ENCODE data around the gene KLF7. TPM values are rescaled to one million over a fixed set of nuclear protein-coding genes. Genes with fewer than 3 reads are reported as not detected.

KLF7 gene
- total RNA-seq, 1 experiment from 2014 or later, result 5.6 TPM

- Histone ChIP-seq H3K4me1 (ENCODE audit: insufficient read depth, low read length) (peaks cover 10% of the 10 kb centered on the region), H3K4me3 (ENCODE audit: low read length) (no peak overlapping the region), H3K9me2 (replicated peaks; ENCODE audit: low read length) (no peaks in the 10 kb centered on the region), H3K9ac (ENCODE audit: low read length) (no peak overlapping the region), H2AFZ (ENCODE audit: low read length) (no peak overlapping the region), H3F3A (ENCODE audit: low read length, unreplicated experiment) (no peaks in the 10 kb centered on the region), H3K79me2 (ENCODE audit: low read length) (no peaks in the 10 kb centered on the region; the same call in 1 of the 2 replicates), H3K4me2 (ENCODE audit: low read length) (no peak overlapping the region), H4K20me1 (ENCODE audit: low read length) (no peaks in the 10 kb centered on the region), H3K27ac (ENCODE audit: low read length) (no peak overlapping the region), H3K9me3 (ENCODE audit: low read length) (no peaks in the 10 kb centered on the region), H3K27me3 (ENCODE audit: low read length) (no peaks in the 10 kb centered on the region), H3K36me3 (ENCODE audit: low read depth, low read length) (no peaks in the 10 kb centered on the region)
- intact Hi-C loops (cut with micrococcal nuclease), result no loop called here
- ChIA-PET POLR2A (ENCODE audit: unreplicated experiment) (interaction anchor here (0.6 kb wide), 1 partner anchor 25 kb away, joined by 4 read pairs; no protein-coding TSS in a partner anchor), CTCF (no interaction called here)
- DNase-seq (no peak), ATAC-seq (no peak)
- BruUV-seq (replicated peaks), result no TSS peak
- TF ChIP-seq EZH2 (IDR thresholded peaks at IDR 0.05; ENCODE audit: low read length, unreplicated experiment) (no peak), EZH2phosphoT487 (IDR thresholded peaks at IDR 0.05; ENCODE audit: borderline replicate concordance, low read length) (no peak)
- TF ChIP-seq, protein P1, sequence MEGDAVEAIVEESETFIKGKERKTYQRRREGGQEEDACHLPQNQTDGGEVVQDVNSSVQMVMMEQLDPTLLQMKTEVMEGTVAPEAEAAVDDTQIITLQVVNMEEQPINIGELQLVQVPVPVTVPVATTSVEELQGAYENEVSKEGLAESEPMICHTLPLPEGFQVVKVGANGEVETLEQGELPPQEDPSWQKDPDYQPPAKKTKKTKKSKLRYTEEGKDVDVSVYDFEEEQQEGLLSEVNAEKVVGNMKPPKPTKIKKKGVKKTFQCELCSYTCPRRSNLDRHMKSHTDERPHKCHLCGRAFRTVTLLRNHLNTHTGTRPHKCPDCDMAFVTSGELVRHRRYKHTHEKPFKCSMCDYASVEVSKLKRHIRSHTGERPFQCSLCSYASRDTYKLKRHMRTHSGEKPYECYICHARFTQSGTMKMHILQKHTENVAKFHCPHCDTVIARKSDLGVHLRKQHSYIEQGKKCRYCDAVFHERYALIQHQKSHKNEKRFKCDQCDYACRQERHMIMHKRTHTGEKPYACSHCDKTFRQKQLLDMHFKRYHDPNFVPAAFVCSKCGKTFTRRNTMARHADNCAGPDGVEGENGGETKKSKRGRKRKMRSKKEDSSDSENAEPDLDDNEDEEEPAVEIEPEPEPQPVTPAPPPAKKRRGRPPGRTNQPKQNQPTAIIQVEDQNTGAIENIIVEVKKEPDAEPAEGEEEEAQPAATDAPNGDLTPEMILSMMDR (conservative IDR thresholded peaks at IDR 0.05; ENCODE audit: low read depth, low read length), result no peak
These were observed 49.9 kb downstream of the KLF7 start for GRCh38 chr2:207115715-207116364.

DNA sequence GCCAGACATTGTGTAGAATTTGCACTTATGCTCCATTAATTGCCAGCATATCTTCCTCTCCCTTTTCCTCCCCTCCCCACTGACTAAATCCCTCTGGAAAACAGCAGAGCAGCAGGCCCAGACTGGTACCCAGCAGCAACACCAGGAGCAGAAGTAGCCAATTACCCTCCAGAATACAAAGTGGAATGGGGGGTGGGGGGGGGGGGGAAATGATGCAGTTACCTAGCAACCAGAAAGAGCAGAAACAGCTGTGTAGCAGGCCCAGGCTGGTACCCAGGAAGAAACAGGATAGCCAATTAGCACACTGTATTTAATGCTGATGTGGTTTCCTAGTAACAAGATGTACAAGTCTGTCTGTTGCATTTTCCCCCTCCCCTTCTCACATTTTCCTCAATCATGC is 52.3 kb downstream of the KLF7 start:
- Histone ChIP-seq H3K27me3 (ENCODE audit: low read length) (no peaks in the 10 kb centered on the region), H3K4me2 (ENCODE audit: low read length) (no peak overlapping the region), H3K4me1 (ENCODE audit: insufficient read depth, low read length) (no peaks in the 10 kb centered on the region), H3K9me2 (replicated peaks; ENCODE audit: low read length) (no peaks in the 10 kb centered on the region), H2AFZ (ENCODE audit: low read length) (no peak overlapping the region), H3K9me3 (ENCODE audit: low read length) (no peaks in the 10 kb centered on the region), H3K79me2 (ENCODE audit: low read length) (no peaks in the 10 kb centered on the region), H3K27ac (ENCODE audit: low read length) (no peak overlapping the region), H3K36me3 (ENCODE audit: low read depth, low read length) (no peaks in the 10 kb centered on the region), H3F3A (ENCODE audit: low read length, unreplicated experiment) (no peaks in the 10 kb centered on the region), H4K20me1 (ENCODE audit: low read length) (no peaks in the 10 kb centered on the region), H3K9ac (ENCODE audit: low read length) (no peak overlapping the region), H3K4me3 (ENCODE audit: low read length) (no peak overlapping the region)
- ChIA-PET CTCF (interaction anchor here (0.6 kb wide), 1 partner anchor 130 kb away, joined by 6 read pairs; no protein-coding TSS in a partner anchor), POLR2A (ENCODE audit: unreplicated experiment) (no interaction called here)
- TF ChIP-seq EZH2 (IDR thresholded peaks at IDR 0.05; ENCODE audit: low read length, unreplicated experiment), result no peak
- TF ChIP-seq, protein P1 (conservative IDR thresholded peaks at IDR 0.05; ENCODE audit: low read depth, low read length), result no peak
- no peak for TF ChIP-seq EZH2phosphoT487 (IDR thresholded peaks at IDR 0.05; ENCODE audit: borderline replicate concordance, low read length)
- ATAC-seq (no peak), DNase-seq (no peak)
- no TSS peak for BruUV-seq (replicated peaks)
- intact Hi-C loops (cut with micrococcal nuclease), result no loop called here

DNA sequence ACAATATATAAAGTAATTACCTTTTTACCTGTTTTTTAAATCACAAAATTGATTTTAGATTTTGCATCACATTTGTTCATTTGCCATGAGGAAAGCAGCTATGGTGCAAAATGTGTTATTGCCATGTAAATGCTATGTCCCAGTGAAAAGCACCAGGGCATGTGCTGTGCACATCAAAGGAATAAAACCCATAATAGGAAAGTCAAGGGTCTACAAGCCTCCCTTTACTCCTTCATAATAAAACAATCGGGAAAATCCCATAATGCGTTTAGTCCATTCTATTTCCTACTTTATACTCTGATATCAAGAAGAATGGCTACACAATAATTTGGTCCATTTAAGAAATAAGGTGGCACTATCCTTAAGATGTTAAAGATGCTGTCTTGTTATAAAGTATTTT is 53.0 kb downstream of the KLF7 start:
- Histone ChIP-seq H3K27ac (ENCODE audit: low read length) (no peak overlapping the region), H3K9me2 (replicated peaks; ENCODE audit: low read length) (no peaks in the 10 kb centered on the region), H3K36me3 (ENCODE audit: low read depth, low read length) (no peaks in the 10 kb centered on the region), H2AFZ (ENCODE audit: low read length) (no peak overlapping the region), H3K79me2 (ENCODE audit: low read length) (no peaks in the 10 kb centered on the region), H3F3A (ENCODE audit: low read length, unreplicated experiment) (no peaks in the 10 kb centered on the region), H3K9ac (ENCODE audit: low read length) (no peak overlapping the region), H3K9me3 (ENCODE audit: low read length) (no peaks in the 10 kb centered on the region), H4K20me1 (ENCODE audit: low read length) (no peaks in the 10 kb centered on the region), H3K4me2 (ENCODE audit: low read length) (no peak overlapping the region), H3K4me3 (ENCODE audit: low read length) (no peak overlapping the region), H3K4me1 (ENCODE audit: insufficient read depth, low read length) (no peaks in the 10 kb centered on the region), H3K27me3 (ENCODE audit: low read length) (no peaks in the 10 kb centered on the region)
- no peak for DNase-seq
- ChIA-PET CTCF (no interaction called here), POLR2A (ENCODE audit: unreplicated experiment) (no interaction called here)
- TF ChIP-seq EZH2 (IDR thresholded peaks at IDR 0.05; ENCODE audit: low read length, unreplicated experiment) (no peak), EZH2phosphoT487 (IDR thresholded peaks at IDR 0.05; ENCODE audit: borderline replicate concordance, low read length) (no peak)
- TF ChIP-seq, protein P1 (conservative IDR thresholded peaks at IDR 0.05; ENCODE audit: low read depth, low read length), result no peak
- intact Hi-C loops (cut with micrococcal nuclease), result no loop called here
- no TSS peak for BruUV-seq (replicated peaks)
- ATAC-seq, result no peak

Measured in PC-3 (cell line).